T-helper 22 cell (primary cell): Measurements from ENCODE around the gene MVP.
"Not testable (repeated sequence)": the region's sequence is repeated elsewhere in the genome, so short reads cannot be mapped to it uniquely, and the experiment has no call there.

ENCODE experiments used
- DNase-seq: peaks from one replicate; pipeline ENCODE4 v3.0.0-alpha.2; 2020; ENCODE audit warnings: low read depth

Gene MVP

DNA sequence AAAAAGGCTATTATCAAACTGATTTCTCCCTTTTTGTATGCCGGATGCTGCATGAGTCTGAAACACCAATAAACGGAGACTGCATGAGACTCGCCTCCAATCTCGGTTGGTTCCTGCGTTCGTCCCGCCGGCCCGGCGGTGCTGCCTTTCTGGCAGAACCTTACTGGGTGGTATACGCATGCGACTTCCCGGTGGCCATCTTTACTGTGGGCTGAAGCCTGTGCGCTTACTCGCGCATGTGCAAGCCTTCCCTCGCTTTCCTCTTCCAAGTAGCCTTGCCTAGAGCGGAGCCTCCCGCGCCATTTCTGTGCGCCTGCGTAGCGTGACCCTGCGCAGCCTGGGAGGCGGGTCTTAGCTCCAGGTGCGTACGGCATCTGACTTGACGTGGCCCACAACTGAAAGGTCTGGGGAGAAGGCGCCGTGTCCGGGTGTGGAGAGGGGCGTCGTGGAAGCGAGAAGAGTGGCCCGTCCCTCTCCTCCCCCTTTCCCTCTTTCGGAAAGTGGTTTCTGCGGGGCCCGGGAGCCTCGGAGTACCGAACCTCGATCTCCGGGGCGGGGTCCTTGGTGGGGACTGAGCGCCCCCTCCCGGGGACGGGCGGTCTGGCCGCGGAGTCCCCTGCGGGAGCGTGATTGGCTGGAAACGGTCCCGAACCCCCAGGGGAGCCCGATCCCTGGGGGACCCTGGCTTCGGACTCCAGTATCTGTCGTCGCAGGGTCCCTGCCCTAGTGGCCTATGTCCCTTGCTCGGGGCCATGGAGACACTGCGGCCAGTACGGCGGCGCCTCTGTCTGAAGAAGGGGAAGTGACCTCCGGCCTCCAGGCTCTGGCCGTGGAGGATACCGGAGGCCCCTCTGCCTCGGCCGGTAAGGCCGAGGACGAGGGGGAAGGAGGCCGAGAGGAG lies 4.2 kb upstream of the MVP start, which contains the start of gene PAGR1:
Gene PAGR1 (plus strand): TSS at position 360 of the 901 bp plus-strand sequence. CDS start 374 bp downstream, at position 734.
- DNase-seq = peak; percentile 99

DNA sequence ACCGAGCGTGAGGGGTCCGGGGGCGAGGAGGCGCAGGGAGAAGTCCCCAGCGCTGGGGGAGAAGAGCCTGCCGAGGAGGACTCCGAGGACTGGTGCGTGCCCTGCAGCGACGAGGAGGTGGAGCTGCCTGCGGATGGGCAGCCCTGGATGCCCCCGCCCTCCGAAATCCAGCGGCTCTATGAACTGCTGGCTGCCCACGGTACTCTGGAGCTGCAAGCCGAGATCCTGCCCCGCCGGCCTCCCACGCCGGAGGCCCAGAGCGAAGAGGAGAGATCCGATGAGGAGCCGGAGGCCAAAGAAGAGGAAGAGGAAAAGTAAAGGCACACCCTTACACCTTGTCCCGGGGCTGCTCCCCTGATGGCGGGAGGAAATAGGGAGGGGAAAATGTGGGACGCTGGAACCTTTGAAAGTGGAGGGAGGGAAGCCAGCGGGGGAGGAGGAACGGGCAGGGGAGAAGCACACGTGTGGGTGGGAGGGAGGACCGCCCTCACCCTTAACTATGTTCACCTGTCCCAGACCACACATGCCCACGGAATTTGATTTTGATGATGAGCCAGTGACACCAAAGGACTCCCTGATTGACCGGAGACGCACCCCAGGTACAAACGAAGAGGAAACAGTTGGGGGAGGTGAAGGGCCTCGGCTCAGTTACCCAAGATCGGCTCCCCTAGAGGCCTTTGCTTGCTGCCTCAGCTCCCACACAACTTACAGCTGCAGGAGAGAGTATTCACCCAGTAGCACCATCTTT lies 3.4 kb upstream of the MVP start:
- peak; percentile 29 for DNase-seq

DNA sequence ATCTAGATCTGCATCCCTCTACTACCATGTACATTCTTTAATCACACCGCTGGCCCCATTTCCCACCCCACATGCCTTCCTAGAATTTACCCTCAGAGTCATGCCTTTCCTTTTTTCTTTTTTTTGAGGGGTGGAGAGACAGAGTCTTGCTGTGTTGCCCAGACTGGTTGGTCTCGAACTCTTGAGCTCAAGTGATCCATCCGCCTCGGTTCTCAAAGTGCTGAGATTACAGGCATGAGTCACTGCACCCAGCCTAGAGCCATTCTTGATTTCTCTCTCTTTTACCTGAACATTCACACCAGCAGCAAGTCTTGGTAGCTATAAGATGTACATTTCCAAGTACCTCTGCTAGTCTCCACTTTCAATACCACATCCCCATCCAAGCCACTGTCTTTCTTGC lies 2.2 kb upstream of the MVP start:
- DNase-seq = no peak

DNA sequence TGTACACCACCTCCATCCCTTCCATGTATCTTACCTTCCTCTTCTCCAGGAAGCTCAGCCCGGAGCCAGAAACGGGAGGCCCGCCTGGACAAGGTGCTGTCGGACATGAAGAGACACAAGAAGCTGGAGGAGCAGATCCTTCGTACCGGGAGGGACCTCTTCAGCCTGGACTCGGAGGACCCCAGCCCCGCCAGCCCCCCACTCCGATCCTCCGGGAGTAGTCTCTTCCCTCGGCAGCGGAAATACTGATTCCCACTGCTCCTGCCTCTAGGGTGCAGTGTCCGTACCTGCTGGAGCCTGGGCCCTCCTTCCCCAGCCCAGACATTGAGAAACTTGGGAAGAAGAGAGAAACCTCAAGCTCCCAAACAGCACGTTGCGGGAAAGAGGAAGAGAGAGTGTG lies 756 bp upstream of the MVP start:
- DNase-seq = no peak

DNA sequence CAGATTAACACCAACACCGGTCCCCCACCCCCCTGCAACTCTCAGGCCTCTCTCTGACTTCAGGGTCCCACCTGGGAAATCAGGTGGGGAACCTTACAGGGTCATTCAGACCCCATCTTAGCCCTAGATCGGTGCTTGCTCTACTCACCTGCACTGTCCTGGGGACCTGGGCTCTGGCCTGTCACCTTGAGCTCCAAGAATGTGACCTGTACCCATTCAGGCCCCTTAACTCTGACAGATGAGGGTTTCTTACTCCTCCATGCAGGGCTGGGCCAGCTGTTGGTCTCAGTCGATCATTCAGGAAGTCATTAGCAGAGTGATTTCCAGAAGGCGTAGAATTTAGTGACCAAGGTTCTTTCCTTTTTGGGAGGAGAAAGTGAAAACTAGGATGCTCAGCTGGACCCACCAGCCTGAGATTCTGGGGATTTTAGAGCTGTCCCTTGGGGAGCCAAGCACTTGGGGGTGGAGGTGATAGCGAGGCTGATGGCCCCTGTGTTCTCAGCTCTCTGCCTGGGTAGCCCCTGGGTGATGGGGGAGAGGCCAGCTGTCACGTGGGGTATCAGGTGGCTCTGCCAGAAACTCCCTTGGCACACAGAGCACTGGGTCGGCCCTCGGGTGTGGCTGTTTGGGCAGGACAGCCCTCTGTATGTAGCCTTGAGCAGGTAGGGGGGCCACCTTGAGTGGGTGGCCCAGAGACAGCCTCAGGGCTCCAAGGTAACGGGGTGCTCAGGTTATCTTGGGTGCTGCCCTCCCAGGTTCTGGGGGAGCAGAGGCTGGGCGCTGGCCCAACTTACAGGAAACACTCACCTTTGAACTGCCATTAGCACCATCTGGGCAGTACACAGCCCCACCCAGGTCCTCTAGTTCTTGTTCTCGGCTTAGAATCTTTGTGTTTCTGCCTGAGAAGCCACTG lies 724 bp downstream of the MVP start:
- DNase-seq = peak; percentile 40

DNA sequence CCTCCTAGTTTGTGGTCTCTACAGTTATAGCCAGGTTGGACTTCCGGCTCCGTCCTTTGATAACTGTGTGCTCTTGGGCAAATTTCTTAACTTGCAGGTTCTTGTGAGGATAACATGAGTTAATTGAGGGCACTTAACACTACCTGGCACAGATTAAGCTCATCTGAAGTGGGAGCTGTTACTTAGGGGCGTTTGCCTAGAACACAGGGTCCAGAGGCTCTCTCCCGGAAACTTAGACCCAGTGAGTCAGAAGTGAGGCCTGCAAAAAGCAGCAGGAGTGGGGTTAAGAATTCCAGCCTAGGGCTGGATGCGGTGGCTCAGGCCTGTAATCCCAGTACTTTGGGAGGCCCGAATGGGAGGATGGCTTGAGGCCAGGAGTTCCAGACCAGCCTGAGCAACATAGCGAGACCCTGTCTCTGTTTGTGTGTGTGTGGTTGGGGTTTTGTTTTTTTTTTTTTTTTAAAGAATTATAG lies 1.4 kb downstream of the MVP start:
- no peak for DNase-seq

DNA sequence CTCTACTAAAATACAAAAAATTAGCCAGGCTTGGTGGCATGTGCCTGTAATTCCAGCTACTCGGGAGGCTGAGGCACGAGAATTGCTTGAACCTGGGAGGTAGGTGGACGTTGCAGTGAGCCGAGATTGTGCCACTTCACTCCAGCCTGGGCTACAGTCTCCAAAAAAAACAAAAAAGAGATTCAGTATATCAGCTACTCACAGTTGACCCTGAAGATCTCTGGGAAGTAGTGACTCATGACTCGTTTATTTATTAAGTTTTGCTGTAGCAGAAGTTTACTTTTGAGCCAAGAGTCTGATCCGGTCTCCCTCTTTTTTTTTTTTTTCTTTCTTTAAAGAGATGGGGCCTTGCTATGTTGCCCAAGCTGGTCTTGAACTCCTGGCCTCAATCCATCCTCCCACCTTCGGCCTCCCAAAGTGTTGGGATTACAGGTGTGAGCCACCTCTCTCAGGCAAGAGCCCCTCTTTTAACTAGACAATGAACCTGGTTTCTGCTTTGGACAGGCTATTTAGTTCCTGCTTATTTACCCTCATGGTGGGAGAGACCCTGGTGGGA lies 4.4 kb downstream of the MVP start:
- no peak for DNase-seq

DNA sequence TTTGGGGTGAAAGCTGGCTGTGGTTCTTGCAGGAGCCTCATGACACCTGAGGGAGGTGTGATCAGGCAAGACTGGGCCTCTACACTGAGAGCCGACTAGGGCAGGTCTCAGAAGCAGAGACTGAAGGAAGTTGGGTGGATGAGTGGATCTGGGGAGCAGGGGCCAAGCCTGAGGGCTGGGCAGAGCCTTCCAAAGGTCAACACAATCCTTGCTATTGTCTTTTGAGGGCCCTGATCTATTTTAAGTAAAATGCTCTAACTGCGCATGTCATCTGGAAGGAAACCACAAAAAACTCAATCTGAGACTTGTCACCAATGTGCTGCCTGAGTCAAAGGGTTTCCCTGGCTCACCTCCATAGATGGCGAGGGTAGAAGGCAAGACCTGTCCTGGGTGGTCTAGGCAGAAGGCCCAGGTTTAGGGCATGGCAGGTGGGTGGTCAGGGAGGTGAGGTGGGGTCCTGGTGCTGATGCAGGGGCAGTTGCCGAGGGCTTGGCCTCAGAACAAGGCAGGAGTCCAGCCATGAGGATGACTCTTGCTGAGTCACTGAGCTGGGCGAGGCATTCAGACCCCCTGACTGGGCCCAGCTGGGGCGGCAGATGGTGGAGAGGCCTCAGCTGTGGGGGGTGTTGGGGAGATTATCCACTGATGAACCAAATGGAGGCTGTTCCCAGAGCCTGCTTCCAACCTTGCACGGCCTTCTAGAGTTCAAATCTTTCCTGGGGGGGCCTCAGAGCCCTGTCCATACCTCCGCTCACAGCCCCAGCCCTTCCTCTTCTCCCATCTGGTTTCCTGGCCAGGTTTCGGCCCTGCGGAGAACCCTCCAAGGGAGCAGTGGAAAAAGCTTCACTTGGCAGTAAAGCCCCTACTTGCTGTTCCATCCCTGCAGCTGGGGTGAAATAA lies 5.1 kb downstream of the MVP start:
- DNase-seq = no peak

DNA sequence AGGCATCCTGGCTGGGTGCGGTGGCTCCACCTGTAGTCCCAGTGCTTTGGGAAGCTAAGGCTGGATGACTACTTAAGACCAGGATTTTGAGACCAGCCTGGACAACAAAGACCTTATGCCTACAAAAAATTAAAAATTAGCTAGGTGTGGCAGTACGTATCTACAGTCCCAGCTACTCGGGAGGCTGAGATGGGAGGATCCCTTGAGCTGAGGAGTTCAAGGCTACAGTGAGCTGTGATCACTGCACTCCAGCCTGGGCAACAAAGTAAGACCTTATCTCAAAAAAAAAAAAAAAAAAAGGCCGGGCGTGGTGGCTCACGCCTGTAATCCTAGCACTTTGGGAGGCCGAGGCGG lies 6.1 kb downstream of the MVP start:
- DNase-seq = no peak

DNA sequence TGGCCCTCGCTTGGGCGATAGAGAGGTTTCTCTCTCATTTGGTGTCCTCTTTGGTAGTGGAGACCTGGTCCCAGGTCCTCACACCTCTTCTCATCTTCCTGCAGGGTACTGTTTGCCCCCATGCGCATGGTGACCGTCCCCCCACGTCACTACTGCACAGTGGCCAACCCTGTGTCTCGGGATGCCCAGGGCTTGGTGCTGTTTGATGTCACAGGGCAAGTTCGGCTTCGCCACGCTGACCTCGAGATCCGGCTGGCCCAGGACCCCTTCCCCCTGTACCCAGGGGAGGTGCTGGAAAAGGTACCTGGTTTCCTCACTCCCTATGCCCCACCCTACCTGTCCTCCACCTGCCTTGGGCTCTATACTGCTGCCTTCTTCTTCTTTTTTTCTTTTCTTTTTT lies 10.5 kb downstream of the MVP start:
- DNase-seq = no peak

DNA sequence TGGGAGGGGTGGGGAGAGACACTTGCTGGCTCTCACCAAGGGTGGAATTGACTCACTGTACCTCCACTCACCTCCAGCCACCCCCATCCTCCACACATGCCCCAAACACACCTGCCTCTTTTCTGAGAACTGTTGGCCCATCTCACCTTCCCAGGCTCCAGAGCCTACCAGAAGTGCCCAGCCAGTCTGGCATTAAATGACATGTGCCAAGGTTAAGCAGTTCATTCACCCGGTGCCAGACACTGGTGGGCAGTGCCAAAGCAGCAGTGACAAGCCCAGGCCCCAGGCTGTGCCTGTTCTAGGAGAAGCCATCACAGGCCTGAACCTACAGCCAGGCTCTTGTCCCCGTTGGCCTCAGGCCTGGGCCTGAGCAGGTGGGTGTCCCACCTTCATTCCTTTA lies 11.2 kb downstream of the MVP start:
- DNase-seq = no peak

DNA sequence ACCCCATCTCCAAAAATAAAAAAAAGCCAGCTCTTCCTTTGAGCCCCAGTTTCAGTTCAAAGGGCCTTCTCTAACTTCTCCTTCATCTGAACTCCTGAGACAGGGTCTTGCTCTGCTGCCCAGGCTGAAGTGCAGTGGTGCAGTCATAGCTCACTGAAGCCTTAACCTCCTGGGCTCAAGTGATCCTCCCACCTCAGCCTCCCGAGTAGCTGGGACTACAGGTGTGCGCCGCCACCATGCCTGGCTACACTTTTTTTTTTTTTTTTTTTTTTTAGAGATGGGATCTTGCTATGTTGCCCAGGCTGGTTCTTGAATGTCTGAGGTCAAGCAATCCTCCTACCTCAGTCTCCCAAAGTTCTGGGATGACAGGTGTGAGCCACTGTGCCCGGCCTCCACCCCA lies 13.0 kb downstream of the MVP start:
- DNase-seq = not testable (repeated sequence)

DNA sequence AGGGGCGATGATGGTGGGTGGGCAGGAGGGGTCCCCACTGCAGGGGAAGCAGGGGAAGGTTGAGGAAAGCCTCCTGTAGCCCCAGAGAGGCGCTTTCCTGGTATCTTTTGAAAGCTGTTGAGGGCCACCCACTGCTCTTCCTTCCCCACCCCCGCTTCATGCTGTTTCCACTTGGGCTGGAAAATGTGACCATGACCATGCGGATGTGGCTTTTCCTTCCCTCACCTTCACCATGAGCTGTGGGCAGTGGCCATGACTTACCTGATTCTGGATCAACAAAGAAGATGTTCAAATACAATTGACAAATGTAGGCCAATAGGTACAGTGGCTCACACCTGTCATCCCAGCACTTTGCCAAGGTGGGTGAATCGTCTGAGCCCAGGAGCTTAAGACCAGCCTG lies 13.8 kb downstream of the MVP start:
- no peak for DNase-seq

DNA sequence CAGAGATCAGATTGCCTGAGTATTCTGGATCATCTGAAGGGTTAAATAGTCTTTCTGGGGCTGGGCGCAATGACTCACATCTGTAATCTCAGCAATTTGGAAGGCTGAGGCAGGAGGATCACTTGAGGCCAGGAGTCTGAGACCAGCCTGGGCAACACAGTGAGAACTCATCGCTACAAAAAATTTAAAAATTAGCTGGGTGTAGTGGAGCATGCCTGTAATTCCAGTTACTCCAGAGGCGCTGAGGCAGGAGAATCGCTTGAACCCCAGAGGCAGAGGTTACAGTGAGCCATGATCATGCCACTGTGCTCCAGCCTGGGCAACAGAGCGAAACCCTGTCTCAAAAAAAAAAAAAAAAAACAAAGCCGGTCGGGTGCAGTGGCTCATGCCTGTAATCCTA lies 15.7 kb downstream of the MVP start:
- DNase-seq = no peak

DNA sequence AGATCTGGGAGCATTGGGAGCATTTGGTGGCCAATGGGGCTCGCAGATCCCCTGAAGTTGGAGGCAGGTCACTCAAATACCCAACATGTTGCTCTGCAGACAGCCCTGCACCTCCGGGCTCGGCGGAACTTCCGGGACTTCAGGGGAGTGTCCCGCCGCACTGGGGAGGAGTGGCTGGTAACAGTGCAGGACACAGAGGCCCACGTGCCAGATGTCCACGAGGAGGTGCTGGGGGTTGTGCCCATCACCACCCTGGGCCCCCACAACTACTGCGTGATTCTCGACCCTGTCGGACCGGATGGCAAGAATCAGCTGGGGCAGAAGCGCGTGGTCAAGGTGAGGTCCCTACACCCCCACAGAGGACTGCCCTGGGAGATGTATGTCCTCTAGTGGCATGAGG lies 16.4 kb downstream of the MVP start:
- DNase-seq = no peak

DNA sequence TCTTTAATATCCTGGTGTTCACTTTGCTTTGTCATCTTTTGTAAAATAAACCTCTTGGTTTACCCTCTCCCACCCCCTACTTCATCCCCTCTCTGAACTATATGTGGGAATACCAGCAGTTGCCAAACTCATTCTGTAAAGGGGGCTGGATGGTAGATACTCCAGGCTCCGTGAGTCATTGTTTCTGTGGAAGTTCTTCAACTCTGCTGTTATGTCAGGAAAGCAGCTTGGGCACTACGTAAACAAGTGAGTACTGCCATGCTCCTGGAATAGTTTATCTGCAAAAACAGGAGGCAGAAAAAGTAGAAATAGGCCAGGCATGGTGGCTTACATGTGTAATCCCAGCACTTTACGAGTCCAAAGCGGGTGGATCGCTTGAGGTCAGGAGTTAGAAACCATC lies 17.6 kb downstream of the MVP start:
- no peak for DNase-seq

DNA sequence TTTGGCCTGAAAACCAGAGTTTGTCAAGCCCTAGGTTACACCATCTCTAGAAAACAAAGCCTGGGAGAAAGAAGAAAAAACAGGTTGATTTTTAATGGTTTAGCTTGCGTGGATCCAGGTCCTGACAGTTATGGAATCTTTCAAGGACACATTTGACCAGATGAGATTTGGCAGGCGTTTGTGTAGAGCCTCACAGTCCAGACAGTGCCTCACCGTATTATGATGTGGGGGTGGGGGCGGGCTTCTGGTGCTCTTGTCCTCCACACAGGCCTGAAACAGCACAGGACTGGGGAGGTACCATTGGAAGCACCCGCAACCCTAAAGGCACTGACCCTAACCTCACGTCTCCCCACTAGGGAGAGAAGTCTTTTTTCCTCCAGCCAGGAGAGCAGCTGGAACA lies 19.6 kb downstream of the MVP start:
- no peak for DNase-seq

DNA sequence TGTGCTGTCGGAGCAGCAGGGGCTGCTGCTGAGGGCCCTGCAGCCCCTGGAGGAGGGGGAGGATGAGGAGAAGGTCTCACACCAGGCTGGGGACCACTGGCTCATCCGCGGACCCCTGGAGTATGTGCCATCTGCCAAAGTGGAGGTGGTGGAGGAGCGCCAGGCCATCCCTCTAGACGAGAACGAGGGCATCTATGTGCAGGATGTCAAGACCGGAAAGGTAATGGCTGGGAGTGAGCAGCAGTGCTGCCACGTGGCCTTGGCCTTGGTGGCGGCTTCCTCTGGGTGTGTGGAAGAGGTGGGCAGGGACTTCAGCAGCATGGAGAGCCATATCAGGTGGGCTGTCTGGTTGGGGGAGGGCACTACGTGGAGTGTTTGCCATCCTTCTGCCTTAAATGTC lies 20.0 kb downstream of the MVP start:
- DNase-seq = no peak

DNA sequence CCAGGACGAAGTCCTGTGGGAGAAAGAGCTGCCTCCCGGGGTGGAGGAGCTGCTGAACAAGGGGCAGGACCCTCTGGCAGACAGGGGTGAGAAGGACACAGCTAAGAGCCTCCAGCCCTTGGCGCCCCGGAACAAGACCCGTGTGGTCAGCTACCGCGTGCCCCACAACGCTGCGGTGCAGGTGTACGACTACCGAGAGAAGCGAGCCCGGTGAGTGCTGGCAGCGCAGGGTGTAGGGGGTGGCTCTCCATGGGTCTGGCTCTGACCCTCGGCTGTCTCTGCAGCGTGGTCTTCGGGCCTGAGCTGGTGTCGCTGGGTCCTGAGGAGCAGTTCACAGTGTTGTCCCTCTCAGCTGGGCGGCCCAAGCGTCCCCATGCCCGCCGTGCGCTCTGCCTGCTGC lies 21.4 kb downstream of the MVP start:
- DNase-seq = no peak

DNA sequence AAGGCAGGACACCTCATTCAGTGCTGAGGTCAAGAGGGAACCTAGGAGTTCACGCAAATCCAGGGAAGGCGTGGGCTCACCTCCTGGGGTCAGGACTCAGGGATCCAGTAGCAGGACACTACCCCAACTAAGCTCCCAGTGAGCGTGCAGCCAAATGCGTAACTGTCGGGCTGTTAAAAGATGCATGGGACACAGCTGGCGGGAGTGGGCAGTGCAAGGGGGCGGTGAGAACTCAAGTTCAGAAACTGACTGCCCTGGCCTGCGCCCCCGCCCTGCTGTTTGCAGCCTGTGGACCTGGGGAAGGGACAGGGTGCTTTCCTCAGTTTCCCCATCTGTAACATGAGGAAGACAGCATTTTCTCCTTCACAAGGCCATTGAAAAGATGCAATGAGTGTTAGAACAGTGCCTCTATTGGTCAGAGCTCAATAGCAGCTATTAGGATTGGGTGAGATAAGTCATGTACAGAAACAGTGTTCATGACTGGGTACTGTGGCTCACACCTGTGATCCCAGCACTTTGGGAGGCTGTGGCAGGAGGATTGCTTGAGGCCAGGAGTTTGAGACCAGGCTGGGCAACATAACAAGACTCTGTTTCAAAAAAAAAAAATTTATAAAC lies 22.6 kb downstream of the MVP start:
- DNase-seq = no peak
